HCT116 (cell line): ENCODE results near the gene EFCAB13. TPM values are rescaled to one million over a fixed set of nuclear protein-coding genes. Genes with fewer than 3 reads are reported as not detected.

Source experiments
- ATAC-seq: fragments of 200-7000 bp; cut with Tn5 transposase; 2 replicates; pipeline ENCODE4 v1.9.1; 2020; ENCODE audit warnings: mild to moderate bottlenecking, moderate library complexity
- BruUV-seq: library from RNA; stranded (reverse); fragments of 400-500 nt; replicated peaks from 2 replicates; lab custom pipeline; 2021; lab: Mats Ljungman, UMichigan
- CTCF ChIA-PET: fragments of 300-600 bp; sonication (Branson Sonifier 250); formaldehyde crosslinking; loops from one replicate; lab custom pipeline; 2021; ENCODE audit warnings: antibody characterized with exemption; lab: Charles Lee
- POLR2A ChIA-PET: fragments of 300-600, 350-600 bp; sonication (Branson Sonifier 250); formaldehyde crosslinking; loops from one replicate; lab custom pipeline; 2021; ENCODE audit warnings: antibody characterized with exemption; lab: Charles Lee
- RAD21 ChIA-PET, 2 experiments: fragments of 300-600 bp; sonication (Branson Sonifier 250); formaldehyde crosslinking; loops; one replicate each; lab custom pipeline; 2023; ENCODE audit warnings: low total read pairs in 2 of 2; ENCODE audit not compliant: uncharacterized antibody in 2 of 2, unreplicated experiment in 2 of 2, low non-redundant PET in 1 of 2; lab: Charles Lee
- DNase-seq: peaks from one replicate; pipeline ENCODE4 v3.0.0-alpha.2; 2010; ENCODE audit warnings: low read depth, low spot score
- H2AFZ ChIP-seq: fragments of 200-600 bp; shearing (Covaris generic), sonication (generic); 2 replicates; pipeline ENCODE4 v1.6.1; 2017; ENCODE audit warnings: low read depth, mixed run types, mixed read lengths, antibody characterized with exemption, low read length; ENCODE audit not compliant: poor library complexity, severe bottlenecking
- H3K27ac ChIP-seq: 2 replicates; pipeline ENCODE4 v1.5.1; 2012; ENCODE audit warnings: low read depth, low read length
- H3K27me3 ChIP-seq: fragments of 200-600 bp; sonication (generic); 2 replicates; pipeline ENCODE4 v1.6.1; 2016; ENCODE audit warnings: mixed run types, low read length, mixed read lengths; ENCODE audit not compliant: insufficient read depth
- H3K36me3 ChIP-seq, 2 experiments: fragments of 200-500 bp in 1 of 2; fragments of 200-600 bp in 1 of 2; sonication (Bioruptor generic) in 1 of 2; sonication (generic) in 1 of 2; 2 replicates each; pipeline versions ENCODE4 v1.5.1 to v1.6.1; 2014 to 2016; ENCODE audit warnings: low read length in 2 of 2, inconsistent platforms in 1 of 2, mixed read lengths in 1 of 2, mixed run types in 1 of 2; ENCODE audit not compliant: insufficient read depth in 2 of 2, control insufficient read depth in 1 of 2
- H3K4me1 ChIP-seq, 2 experiments: fragments of 200-600 bp in 1 of 2; sonication (generic) in 1 of 2; 2 replicates each; pipeline versions ENCODE4 v1.5.1 to v1.6.1; 2012 to 2017; ENCODE audit warnings: low read length in 2 of 2, inconsistent platforms in 1 of 2, mild to moderate bottlenecking in 1 of 2, mixed read lengths in 1 of 2, mixed run types in 1 of 2, moderate library complexity in 1 of 2; ENCODE audit not compliant: insufficient read depth in 2 of 2, control insufficient read depth in 1 of 2
- H3K4me2 ChIP-seq: fragments of 200-600 bp; sonication (generic); 2 replicates; pipeline ENCODE4 v1.6.1; 2017; ENCODE audit warnings: mixed run types, low read length, mixed read lengths
- H3K4me3 ChIP-seq, 2 experiments: fragments of 200-600 bp in 1 of 2; sonication (generic) in 1 of 2; replicated peaks in 1 of 2; 2 replicates each; pipeline ENCODE4 v1.5.1; 2011 to 2016; ENCODE audit warnings: low read length in 2 of 2, control low read depth in 1 of 2, low read depth in 1 of 2, mild to moderate bottlenecking in 1 of 2, mixed read lengths in 1 of 2, mixed run types in 1 of 2
- H3K79me2 ChIP-seq: fragments of 200-600 bp; sonication (generic); 2 replicates; pipeline ENCODE4 v1.6.1; 2017; ENCODE audit warnings: mild to moderate bottlenecking, mixed run types, low read length, moderate library complexity, mixed read lengths; ENCODE audit not compliant: insufficient read depth
- H3K9ac ChIP-seq: fragments of 200-600 bp; sonication (generic); 2 replicates; pipeline ENCODE4 v1.6.1; 2016; ENCODE audit warnings: low read length, mixed read lengths
- H3K9me2 ChIP-seq: fragments of 200-600 bp; sonication (generic), shearing (Covaris generic); 2 replicates; pipeline ENCODE4 v1.6.1; 2017; ENCODE audit warnings: mixed run types, mild to moderate bottlenecking, moderate library complexity; ENCODE audit not compliant: insufficient read depth
- H3K9me3 ChIP-seq, 2 experiments: fragments of 200-500 bp in 1 of 2; fragments of 200-600 bp in 1 of 2; sonication (Bioruptor generic) in 1 of 2; sonication (generic) in 1 of 2; 2 replicates each; pipeline ENCODE4 v1.6.1; 2014 to 2017; ENCODE audit warnings: low read length in 2 of 2, mixed read lengths in 2 of 2, inconsistent platforms in 1 of 2, low read depth in 1 of 2, mild to moderate bottlenecking in 1 of 2, mixed run types in 1 of 2, moderate library complexity in 1 of 2; ENCODE audit not compliant: control insufficient read depth in 1 of 2, insufficient read depth in 1 of 2
- H4K20me1 ChIP-seq: fragments of 200-600 bp; sonication (generic), shearing (Covaris generic); 2 replicates; pipeline ENCODE4 v1.6.1; 2017; ENCODE audit warnings: mixed run types, mild to moderate bottlenecking, moderate library complexity; ENCODE audit not compliant: insufficient read depth
- CBX3 ChIP-seq: IDR thresholded peaks from 2 replicates; pipeline ENCODE4 v1.6.1; 2012; ENCODE audit warnings: low read depth
- CEBPB ChIP-seq: IDR thresholded peaks from 2 replicates; pipeline ENCODE4 v1.6.1; 2012; ENCODE audit warnings: low read depth
- EGR1 ChIP-seq: IDR thresholded peaks from 2 replicates; pipeline ENCODE4 v1.6.1; 2012; ENCODE audit warnings: low read depth
- EZH2 ChIP-seq: fragments of 200-600 bp; sonication (generic); IDR thresholded peaks from 2 replicates; pipeline ENCODE4 v1.6.1; 2017; ENCODE audit warnings: antibody characterized with exemption, mixed run types
- EZH2phosphoT487 ChIP-seq: fragments of 200-600 bp; IDR thresholded peaks from 2 replicates; pipeline ENCODE4 v1.6.1; 2018; ENCODE audit warnings: antibody characterized with exemption, borderline replicate concordance
- JUND ChIP-seq: IDR thresholded peaks from 2 replicates; pipeline ENCODE4 v1.6.1; 2012
- POLR2A ChIP-seq: IDR thresholded peaks from 2 replicates; pipeline ENCODE4 v1.7.0; 2011; ENCODE audit warnings: borderline replicate concordance; ENCODE audit not compliant: insufficient read depth, insufficient read length; ENCODE audit errors: extremely low read depth
- POLR2AphosphoS5 ChIP-seq: IDR thresholded peaks from 2 replicates; pipeline ENCODE4 v1.6.1; 2011; ENCODE audit warnings: mild to moderate bottlenecking, low read depth, low read length, moderate library complexity
- RAD21 ChIP-seq: IDR thresholded peaks from 2 replicates; pipeline ENCODE4 v1.6.1; 2012; ENCODE audit warnings: low read depth, mild to moderate bottlenecking
- SIN3A ChIP-seq: IDR thresholded peaks from 2 replicates; pipeline ENCODE4 v1.6.1; 2012; ENCODE audit warnings: low read depth
- SP1 ChIP-seq: IDR thresholded peaks from 2 replicates; pipeline ENCODE4 v1.6.1; 2012; ENCODE audit warnings: low read depth
- SRF ChIP-seq: IDR thresholded peaks from 2 replicates; pipeline ENCODE4 v1.6.1; 2012; ENCODE audit warnings: low read depth
- TCF7L2 ChIP-seq: IDR thresholded peaks from 2 replicates; pipeline ENCODE4 v1.7.0; 2011; ENCODE audit warnings: borderline replicate concordance, inconsistent platforms; ENCODE audit not compliant: insufficient read depth, insufficient read length; ENCODE audit errors: extremely low read depth
- YY1 ChIP-seq: IDR thresholded peaks from 2 replicates; pipeline ENCODE4 v1.6.1; 2011; ENCODE audit warnings: low read length, low read depth, moderate library complexity, mild to moderate bottlenecking; ENCODE audit not compliant: insufficient replicate concordance; ENCODE audit errors: extremely low read depth
- ZBTB33 ChIP-seq: IDR thresholded peaks from 2 replicates; pipeline ENCODE4 v1.6.1; 2011; ENCODE audit warnings: mild to moderate bottlenecking, low read length, moderate library complexity; ENCODE audit not compliant: insufficient replicate concordance; ENCODE audit errors: extremely low read depth
- ZFX ChIP-seq: fragments of 450-650 bp; IDR thresholded peaks from 2 replicates; pipeline ENCODE4 v1.6.1; 2017
- ZNF274 ChIP-seq: fragments of 200-500 bp; sonication (Bioruptor generic); IDR thresholded peaks from 2 replicates; pipeline ENCODE4 v1.6.1; 2014; ENCODE audit warnings: mild to moderate bottlenecking, low read depth, low read length, inconsistent platforms
- intact Hi-C: fragments of 100-400 bp; cut with micrococcal nuclease; formaldehyde crosslinking; loops from 2 replicates; pipeline ENCODE4 v1.10.0; 2022
- total RNA-seq: library from RNA; stranded (reverse); gene quantifications from one replicate; pipeline ENCODE4 v1.2.1, GENCODE V29; 2021; ENCODE audit not compliant: unreplicated experiment
- TF ChIP-seq, protein P1 (sequence below): IDR thresholded peaks from 2 replicates; pipeline ENCODE4 v1.6.1; 2012
- TF ChIP-seq, protein P2 (sequence below), 3 experiments: fragments of 200-600 bp in 1 of 3; sonication (generic) in 1 of 3; IDR thresholded peaks in 2 of 3; conservative IDR thresholded peaks in 1 of 3; 2 replicates each; pipeline ENCODE4 v1.5.1; 2012 to 2017; ENCODE audit warnings: low read depth in 2 of 3, low read length in 2 of 3, antibody characterized with exemption in 1 of 3, borderline replicate concordance in 1 of 3, control low read depth in 1 of 3, mild to moderate bottlenecking in 1 of 3, mixed read lengths in 1 of 3, mixed run types in 1 of 3, moderate library complexity in 1 of 3; ENCODE audit not compliant: insufficient read depth in 1 of 3

EFCAB13 gene
- total RNA-seq, 1 experiment from 2014 or later: not detected

DNA sequence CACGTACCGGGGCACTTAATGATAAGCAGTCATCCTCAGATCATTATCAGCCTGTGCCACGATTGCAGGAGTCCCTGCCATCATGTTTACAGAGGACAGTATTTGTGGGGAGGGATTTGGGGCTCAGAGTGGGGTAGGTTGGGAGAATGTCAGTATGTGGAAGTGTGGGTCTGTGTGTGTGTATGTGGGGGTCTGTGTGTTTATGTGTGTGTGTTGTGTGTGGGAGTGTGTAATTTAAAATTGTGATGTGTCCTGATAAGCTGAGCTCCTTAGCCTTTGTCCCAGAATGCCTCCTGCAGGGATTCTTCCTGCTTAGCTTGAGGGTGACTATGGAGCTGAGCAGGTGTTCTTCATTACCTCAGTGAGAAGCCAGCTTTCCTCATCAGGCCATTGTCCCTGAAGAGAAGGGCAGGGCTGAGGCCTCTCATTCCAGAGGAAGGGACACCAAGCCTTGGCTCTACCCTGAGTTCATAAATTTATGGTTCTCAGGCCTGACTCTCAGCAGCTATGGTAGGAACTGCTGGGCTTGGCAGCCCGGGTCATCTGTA is 13.5 kb upstream of the EFCAB13 start:
- TF ChIP-seq RAD21 (no peak), POLR2AphosphoS5 (no peak), CEBPB (no peak), ZFX (no peak), SIN3A (no peak), CBX3 (no peak), YY1 (no peak), EZH2 (no peak), JUND (no peak), TCF7L2 (no peak), EZH2phosphoT487 (no peak), SRF (no peak), SP1 (no peak), ZBTB33 (no peak), POLR2A (no peak), ZNF274 (no peak), EGR1 (no peak)
- TF ChIP-seq, protein P1, sequence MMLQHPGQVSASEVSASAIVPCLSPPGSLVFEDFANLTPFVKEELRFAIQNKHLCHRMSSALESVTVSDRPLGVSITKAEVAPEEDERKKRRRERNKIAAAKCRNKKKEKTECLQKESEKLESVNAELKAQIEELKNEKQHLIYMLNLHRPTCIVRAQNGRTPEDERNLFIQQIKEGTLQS: no peak
- TF ChIP-seq, protein P2, sequence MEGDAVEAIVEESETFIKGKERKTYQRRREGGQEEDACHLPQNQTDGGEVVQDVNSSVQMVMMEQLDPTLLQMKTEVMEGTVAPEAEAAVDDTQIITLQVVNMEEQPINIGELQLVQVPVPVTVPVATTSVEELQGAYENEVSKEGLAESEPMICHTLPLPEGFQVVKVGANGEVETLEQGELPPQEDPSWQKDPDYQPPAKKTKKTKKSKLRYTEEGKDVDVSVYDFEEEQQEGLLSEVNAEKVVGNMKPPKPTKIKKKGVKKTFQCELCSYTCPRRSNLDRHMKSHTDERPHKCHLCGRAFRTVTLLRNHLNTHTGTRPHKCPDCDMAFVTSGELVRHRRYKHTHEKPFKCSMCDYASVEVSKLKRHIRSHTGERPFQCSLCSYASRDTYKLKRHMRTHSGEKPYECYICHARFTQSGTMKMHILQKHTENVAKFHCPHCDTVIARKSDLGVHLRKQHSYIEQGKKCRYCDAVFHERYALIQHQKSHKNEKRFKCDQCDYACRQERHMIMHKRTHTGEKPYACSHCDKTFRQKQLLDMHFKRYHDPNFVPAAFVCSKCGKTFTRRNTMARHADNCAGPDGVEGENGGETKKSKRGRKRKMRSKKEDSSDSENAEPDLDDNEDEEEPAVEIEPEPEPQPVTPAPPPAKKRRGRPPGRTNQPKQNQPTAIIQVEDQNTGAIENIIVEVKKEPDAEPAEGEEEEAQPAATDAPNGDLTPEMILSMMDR (IDR thresholded peaks at IDR 0.05 in 2 of 3, conservative IDR thresholded peaks at IDR 0.05 in 1 of 3; ENCODE audit: borderline replicate concordance in 1 of 3, insufficient read depth in 1 of 3, low read depth in 2 of 3, low read length in 2 of 3): no peak
- ATAC-seq (no peak), DNase-seq (no peak)
- Histone ChIP-seq H3K36me3 (no peaks in the 10 kb centered on the region), H3K4me1 (peaks cover 7 to 9% of the 10 kb centered on the region in 2 experiments), H3K9me2 (no peaks in the 10 kb centered on the region), H3K79me2 (no peaks in the 10 kb centered on the region), H3K4me3 (no peak overlapping the region), H3K9me3 (no peaks in the 10 kb centered on the region), H3K9ac (no peak overlapping the region), H4K20me1 (no peaks in the 10 kb centered on the region), H3K27me3 (no peaks in the 10 kb centered on the region), H3K4me2 (no peak overlapping the region), H3K27ac (no peak overlapping the region), H2AFZ (no peak overlapping the region)
- ChIA-PET CTCF (interaction anchor here (0.5 kb wide), 1 partner anchor 10 kb away, joined by 3 read pairs; no protein-coding TSS in a partner anchor), POLR2A (interaction anchor here (1.0 kb wide), 1 partner anchor 193 kb away, joined by 3 read pairs; no protein-coding TSS in a partner anchor), RAD21 (no interaction called here)
- BruUV-seq: no TSS peak
- intact Hi-C loops: loop anchor here (10.0 kb wide), 1 partner anchor 145 kb away; no protein-coding TSS in a partner anchor
